Renal pelvis (tissue), 4 donors: ENCODE data around the gene CCDC3. TPM values are rescaled to one million over a fixed set of nuclear protein-coding genes. Genes with fewer than 3 reads are reported as not detected.
"Not testable (repeated sequence)": the region's sequence is repeated elsewhere in the genome, so short reads cannot be mapped to it uniquely, and the experiment has no call there.

Experiments used
- DNase-seq: peaks from one replicate; pipeline ENCODE4 v3.0.0-alpha.2; 2013
- polyA plus RNA-seq, 3 donors: library from polyadenylated mRNA; unstranded; fragments of 120-200 nt; gene quantifications; one replicate each; pipeline ENCODE4 v1.2.1, GENCODE V29; 2013; ENCODE audit not compliant: insufficient read length in 3 of 3

The CCDC3 gene
- polyA plus RNA-seq, 3 donors: 9.9 to 16.1 (median 12.7) TPM

DNA sequence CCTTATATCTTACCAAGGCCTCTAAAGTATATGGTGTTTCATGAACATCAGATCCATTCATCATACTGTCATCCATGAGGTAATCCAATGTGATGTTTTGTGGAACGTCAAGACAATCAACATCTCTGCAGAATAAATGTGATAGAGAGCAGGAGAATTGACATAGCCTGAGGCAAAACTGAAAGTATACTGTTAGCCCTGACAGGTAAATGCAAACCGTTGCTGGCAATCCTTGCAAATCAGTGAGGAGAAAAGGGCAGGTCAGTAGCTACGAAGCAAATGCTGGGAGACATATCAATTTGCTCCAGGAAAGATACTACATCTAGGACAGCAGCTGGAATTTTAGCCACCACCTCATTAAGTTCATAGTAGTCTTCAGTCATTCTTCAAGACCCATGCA is 4.5 kb upstream of the CCDC3 start:
- DNase-seq: no peak

DNA sequence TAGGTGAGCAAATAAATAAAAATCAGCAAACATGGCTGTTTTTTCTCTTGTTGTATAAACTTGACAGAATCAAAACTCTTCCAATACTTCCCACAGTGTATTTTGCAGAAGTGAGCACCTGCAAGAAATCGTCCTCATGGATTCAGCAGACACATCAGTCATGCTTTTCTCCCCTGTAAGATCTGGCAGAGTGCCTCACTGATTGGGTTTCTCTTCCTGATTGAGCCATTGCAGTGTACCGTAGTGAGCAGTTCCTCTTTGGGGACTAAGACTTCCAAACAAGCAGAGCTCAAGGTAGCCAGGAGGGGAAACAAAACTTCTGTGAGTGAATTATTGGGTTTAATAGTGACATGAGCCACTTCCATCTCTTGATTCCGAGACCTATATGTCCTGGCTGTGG is 2.2 kb upstream of the CCDC3 start:
- no peak for DNase-seq

DNA sequence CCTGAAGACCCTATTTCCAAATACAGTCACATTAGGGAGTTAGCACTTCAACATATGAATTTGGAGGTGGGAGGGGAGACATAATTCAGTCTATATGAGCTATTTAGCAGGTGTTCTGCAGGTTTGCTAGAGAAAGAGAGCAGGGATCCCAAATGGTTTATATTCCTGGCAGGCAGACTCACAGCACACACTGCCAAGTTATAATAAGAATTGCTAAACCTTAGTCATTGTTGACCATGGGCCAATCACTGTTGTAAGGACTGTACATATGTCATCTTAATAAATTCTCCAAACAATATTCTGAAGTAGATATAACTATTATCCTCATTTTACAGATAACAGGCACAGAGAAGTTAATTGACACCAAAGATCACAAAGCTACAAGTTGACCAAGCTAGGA is 1.5 kb upstream of the CCDC3 start:
- DNase-seq: no peak

DNA sequence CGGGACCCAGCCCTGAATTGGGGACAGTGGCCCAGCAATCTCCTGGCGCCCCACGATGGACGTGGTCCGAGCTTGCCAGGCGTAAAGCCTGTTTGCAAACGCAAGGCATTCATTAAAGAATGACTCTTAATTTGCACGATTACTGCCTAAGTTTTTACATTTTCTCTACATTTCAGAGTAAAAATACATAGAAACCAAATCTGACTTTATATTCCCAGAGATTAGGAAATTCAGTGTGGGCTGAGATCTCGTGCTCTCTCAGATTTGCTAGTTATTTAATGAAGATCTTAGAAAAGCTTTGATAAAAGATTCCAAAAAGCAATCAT is 337 bp upstream of the CCDC3 start:
- no peak for DNase-seq

- DNase-seq: no peak
Measured at GRCh38 chr10:13000431-13000830, 1.1 kb downstream of the CCDC3 start.

- DNase-seq: no peak
Measured at GRCh38 chr10:12999849-13000248, 1.7 kb downstream of the CCDC3 start.

- no peak for DNase-seq
Measured at GRCh38 chr10:12995425-12995861, 6.1 kb downstream of the CCDC3 start.

GRCh38 chr10:12993595-12993994 is 7.9 kb downstream of the CCDC3 start:
- DNase-seq: no peak

GRCh38 chr10:12985347-12985746 is 16.2 kb downstream of the CCDC3 start:
- no peak for DNase-seq

DNA sequence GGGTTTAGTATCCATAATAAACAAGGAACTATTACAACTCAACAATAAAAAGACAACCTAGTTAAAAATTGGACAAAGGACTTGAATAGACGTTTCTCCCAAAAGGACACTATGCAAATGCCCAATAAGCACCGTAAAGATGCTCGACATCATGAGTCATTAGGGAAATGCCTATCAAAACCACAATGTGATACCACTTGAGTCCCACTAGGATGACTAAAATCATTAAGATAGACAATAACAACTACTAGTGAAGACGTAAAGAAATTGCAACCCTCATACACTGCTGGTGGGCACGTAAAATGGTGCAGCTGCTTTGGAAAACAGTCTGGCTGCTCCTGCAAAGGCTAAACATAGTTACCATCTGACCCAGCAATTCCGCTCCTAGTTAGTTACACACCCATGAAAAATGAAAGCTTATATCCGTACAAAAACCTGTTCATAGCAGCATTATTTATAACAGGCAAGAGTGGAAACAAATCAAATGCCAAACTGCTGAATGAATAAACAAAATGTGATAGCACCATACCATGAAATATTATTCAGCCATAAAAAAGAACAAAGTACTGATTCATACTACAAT is 17.3 kb downstream of the CCDC3 start:
- no peak for DNase-seq

- DNase-seq: not testable (repeated sequence)
Measured at GRCh38 chr10:12983568-12983967, 17.9 kb downstream of the CCDC3 start.

GRCh38 chr10:12981570-12981969 is 19.9 kb downstream of the CCDC3 start:
- no peak for DNase-seq

DNA sequence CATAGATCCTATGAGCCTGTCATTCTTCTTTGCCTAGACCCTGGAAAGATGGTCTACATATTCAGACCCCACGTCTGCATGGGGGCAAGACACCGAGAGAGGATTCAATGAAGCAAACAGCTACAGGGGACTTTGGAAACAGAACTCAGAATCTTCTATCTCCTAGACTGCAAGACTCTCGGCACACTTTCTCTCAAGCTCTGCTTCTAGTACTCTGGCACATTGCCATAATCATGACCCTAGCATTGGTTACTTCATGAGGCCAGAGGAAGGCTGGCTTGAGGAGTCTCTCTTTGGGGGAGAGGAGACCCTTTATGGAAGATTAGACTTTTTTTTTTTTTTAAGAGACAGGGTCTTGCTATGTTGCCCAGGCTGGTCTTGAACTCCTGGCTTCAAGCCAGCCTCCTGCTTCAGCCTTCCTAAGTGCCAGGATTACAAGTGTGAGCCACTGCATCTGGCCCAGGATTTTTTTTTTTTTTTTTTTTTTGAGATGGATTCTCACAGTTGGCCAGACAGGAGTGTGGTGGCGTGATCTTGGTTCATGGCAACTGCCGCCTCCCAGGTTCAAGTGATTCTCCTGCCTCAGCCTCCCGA is 20.7 kb downstream of the CCDC3 start:
- no peak for DNase-seq

GRCh38 chr10:12980102-12980661 is 21.3 kb downstream of the CCDC3 start:
- DNase-seq: peak; percentile 53

DNA sequence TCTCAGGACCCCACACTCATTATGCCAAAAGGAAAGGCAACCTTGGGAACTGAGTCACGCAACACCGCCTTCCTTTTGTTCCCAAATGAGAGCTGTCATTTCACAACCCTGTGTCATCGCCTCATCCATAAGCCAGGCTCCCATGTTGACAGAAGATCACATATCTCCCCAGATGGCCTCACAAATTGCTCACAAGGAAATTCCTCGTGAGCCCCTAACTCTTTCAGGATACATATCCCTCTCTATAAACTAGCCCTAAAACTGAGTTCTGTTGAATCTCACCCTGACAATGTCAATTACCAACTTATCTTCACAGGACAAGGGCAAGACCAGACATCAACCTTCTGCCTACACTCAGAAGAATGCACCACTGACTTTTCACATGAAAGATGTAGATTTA is 22.6 kb downstream of the CCDC3 start:
- DNase-seq: no peak

DNA sequence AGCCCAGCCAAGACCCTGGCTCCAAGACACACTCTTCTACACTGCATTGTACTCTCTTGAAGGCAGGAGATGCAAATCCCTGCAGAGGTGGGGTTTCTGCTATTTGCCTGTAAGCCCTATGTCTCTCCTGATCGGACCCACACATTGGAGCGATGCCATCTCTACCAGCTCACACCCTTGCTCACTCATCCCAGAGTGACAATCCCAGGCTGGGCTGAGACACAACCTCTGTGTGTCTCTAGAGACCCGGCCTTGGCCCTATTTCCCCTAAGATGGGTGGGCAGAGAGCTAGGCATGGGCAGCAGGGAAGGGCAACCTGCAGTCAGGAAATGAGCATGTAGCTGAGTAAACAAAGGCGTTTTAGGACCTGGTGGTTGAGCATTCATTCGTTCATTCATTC is 25.6 kb downstream of the CCDC3 start:
- DNase-seq: no peak

DNA sequence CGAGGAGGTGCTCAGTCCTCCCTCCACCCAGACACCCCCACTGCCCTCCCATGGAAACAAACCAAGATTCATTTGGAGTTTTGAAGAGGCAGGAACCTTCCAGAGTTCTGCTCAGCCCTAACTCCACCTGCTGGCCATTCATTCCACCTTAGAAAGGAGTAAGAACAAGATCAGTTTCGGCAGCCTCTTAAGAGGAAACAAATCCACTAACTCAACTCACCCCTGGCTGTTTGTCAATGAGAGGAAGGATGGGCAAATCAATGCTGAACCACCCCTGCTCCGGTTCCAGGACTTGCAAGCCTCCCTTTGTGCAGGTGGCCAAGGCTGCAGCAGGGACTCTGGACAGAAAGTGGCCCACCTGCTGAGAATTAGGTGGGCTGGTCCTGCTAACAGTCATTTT is 26.2 kb downstream of the CCDC3 start:
- DNase-seq: peak; percentile 16

GRCh38 chr10:12974491-12975199 is 26.9 kb downstream of the CCDC3 start:
- DNase-seq: no peak

GRCh38 chr10:12974078-12974477 is 27.4 kb downstream of the CCDC3 start:
- DNase-seq: no peak

DNA sequence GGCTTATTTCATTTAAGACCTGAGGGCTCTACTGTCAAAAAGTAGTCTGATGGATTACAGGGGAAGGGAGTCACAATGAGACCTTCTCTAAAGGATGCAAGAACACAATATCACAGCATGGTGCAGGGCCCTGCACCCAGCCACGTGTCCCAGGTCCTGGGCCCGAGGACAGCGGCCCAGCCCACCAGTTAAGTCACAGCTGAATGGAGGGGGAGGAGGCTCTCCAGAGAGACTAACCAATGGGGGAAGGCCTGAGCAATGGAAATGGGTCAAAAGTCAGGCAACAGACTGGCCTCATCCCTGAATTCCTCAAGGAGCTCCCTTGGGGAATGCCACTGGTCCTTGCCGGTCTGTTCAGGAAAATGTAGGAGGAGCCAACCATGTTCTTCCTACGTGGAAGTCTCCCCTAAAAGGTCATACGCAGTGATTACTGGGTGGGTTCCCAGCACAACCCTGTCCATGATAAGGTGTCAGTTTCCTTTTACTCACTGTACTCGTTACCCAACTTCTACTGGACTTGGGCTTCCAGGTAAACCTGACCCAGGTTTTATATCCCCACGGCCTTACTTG is 28.3 kb downstream of the CCDC3 start:
- no peak for DNase-seq

GRCh38 chr10:12972146-12972545 is 29.4 kb downstream of the CCDC3 start:
- DNase-seq: no peak

- DNase-seq: no peak
Measured at GRCh38 chr10:12971001-12971788, 30.3 kb downstream of the CCDC3 start.
